Measurements from ENCODE around the gene TEX48. TPM values are rescaled to one million over a fixed set of nuclear protein-coding genes. Genes with fewer than 3 reads are reported as not detected.

The TEX48 gene
- total RNA-seq, 1 donor from 2014 or later = not detected

DNA sequence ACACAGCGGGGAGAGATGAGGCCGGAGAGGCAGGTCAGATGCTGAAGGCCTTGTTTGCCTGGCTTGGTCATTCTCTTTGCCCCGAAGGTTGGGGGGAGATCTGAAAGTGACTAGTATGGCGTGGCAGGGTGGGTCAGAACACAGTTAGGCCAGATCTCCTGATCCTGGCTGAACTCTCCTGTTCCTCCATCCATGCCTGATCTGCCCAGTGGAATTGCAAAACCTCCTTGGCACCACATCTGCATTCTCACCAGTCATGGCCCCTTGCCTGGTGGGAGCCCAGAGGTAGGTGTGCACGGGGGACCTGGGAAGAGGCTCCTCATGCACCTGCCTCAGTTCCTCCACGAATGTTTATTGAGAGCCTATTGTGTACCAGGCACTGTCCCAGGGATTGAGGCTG lies 47.6 kb downstream of the TEX48 start:
- intact Hi-C loops (cut with micrococcal nuclease) = no loop called here
- Histone ChIP-seq H3K9me3 (replicated peaks) (no peaks in the 10 kb centered on the region), H3K27ac (replicated peaks) (no peak overlapping the region), H3K27me3 (ENCODE audit: low read depth) (no peaks in the 10 kb centered on the region), H3K4me1 (no peaks in the 10 kb centered on the region), H3K4me3 (no peak overlapping the region), H3K36me3 (peaks cover 55% of the 10 kb centered on the region)
- no peak for TF ChIP-seq CTCF (IDR thresholded peaks at IDR 0.05; ENCODE audit: borderline replicate concordance)
- no peak for DNase-seq

- Histone ChIP-seq H3K36me3 (peaks cover 55% of the 10 kb centered on the region), H3K4me1 (no peaks in the 10 kb centered on the region), H3K4me3 (no peak overlapping the region), H3K27me3 (ENCODE audit: low read depth) (no peaks in the 10 kb centered on the region), H3K27ac (replicated peaks) (no peak overlapping the region), H3K9me3 (replicated peaks) (no peaks in the 10 kb centered on the region)
- intact Hi-C loops (cut with micrococcal nuclease) = no loop called here
- no peak for DNase-seq
- no peak for TF ChIP-seq CTCF (IDR thresholded peaks at IDR 0.05; ENCODE audit: borderline replicate concordance)
Observed at GRCh38 chr9:114633438-114634089, 48.4 kb downstream of the TEX48 start.

- intact Hi-C loops (cut with micrococcal nuclease) = no loop called here
- no peak for DNase-seq
- Histone ChIP-seq H3K27ac (replicated peaks) (no peak overlapping the region), H3K27me3 (ENCODE audit: low read depth) (no peaks in the 10 kb centered on the region), H3K36me3 (peaks cover 58% of the 10 kb centered on the region), H3K4me1 (no peaks in the 10 kb centered on the region), H3K4me3 (no peak overlapping the region), H3K9me3 (replicated peaks) (no peaks in the 10 kb centered on the region)
- no peak for TF ChIP-seq CTCF (IDR thresholded peaks at IDR 0.05; ENCODE audit: borderline replicate concordance)
Observed at GRCh38 chr9:114631166-114631565, 50.8 kb downstream of the TEX48 start.

DNA sequence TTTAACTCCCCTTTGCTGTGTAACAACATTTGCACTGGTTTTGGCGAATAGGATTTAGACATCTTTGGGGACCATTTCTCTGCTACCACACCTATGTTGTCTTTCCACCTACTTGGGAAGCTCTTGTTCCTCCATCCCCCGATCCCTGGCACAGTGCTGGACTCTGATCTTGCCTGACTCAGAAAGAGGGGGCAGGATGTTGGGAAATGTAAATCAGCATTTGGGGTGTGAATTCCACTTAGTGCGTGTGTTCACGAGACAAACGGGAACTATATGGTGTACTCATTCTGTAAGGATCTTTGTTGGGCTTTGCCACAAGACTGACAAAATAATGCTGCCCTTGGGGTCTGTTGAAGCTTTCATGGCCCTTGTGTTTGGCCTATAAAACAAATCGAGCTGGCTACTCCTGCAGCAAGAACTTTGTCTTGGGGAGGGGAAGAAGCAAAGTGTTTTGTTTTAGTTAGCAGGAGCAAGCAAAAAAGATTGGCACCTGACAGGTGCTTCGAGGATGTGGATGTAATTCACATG lies 52.4 kb downstream of the TEX48 start:
- no peak for DNase-seq
- intact Hi-C loops (cut with micrococcal nuclease) = no loop called here
- TF ChIP-seq CTCF (IDR thresholded peaks at IDR 0.05; ENCODE audit: borderline replicate concordance) = no peak
- Histone ChIP-seq H3K4me3 (no peak overlapping the region), H3K9me3 (replicated peaks) (no peaks in the 10 kb centered on the region), H3K4me1 (no peaks in the 10 kb centered on the region), H3K27ac (replicated peaks) (no peak overlapping the region), H3K36me3 (peaks cover 61% of the 10 kb centered on the region), H3K27me3 (ENCODE audit: low read depth) (no peaks in the 10 kb centered on the region)

GRCh38 chr9:114627553-114627952 lies 54.4 kb downstream of the TEX48 start:
- Histone ChIP-seq H3K9me3 (replicated peaks) (no peaks in the 10 kb centered on the region), H3K27me3 (ENCODE audit: low read depth) (no peaks in the 10 kb centered on the region), H3K36me3 (peaks cover 45% of the 10 kb centered on the region), H3K4me1 (peaks cover under 1% of the 10 kb centered on the region), H3K27ac (replicated peaks) (no peak overlapping the region), H3K4me3 (no peak overlapping the region)
- DNase-seq = no peak
- no peak for TF ChIP-seq CTCF (IDR thresholded peaks at IDR 0.05; ENCODE audit: borderline replicate concordance)
- intact Hi-C loops (cut with micrococcal nuclease) = no loop called here

Data from left ventricle myocardium inferior (tissue), 1 donor.